NCI-H526 (cell line): Measurements from ENCODE around the gene UNC13A.
"Not testable (repeated sequence)": the region's sequence is repeated elsewhere in the genome, so short reads cannot be mapped to it uniquely, and the experiment has no call there.

Experiments
- DNase-seq, 2 experiments: peaks; one replicate each; lab custom pipeline; 2025; lab: John Stamatoyannopoulos, UW

Gene UNC13A

GRCh38 chr19:17570291-17570690, 117.9 kb downstream of the UNC13A start:
- not testable (repeated sequence) for DNase-seq

- DNase-seq: no peak
Measured at GRCh38 chr19:17567940-17568339, 120.2 kb downstream of the UNC13A start.

DNA sequence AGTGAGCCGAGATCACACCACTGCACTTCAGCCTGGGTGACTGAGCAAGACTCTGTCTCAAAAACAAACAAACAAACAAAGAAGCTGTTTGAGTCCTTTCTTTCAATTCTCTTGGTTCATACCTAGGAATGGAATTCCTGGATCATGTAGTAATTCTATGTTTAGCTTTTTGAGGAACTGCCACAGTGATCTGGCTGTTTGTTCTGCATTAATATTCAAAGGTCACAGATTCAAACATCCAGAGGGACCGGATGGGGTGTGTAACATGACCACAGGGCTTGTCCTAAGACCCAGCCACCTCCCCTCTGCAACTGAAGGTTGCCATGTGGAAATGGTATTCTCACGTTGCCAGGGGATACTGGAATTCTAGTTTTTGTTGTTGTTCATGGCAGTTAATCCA, 122.5 kb downstream of the UNC13A start:
- no peak for DNase-seq

DNA sequence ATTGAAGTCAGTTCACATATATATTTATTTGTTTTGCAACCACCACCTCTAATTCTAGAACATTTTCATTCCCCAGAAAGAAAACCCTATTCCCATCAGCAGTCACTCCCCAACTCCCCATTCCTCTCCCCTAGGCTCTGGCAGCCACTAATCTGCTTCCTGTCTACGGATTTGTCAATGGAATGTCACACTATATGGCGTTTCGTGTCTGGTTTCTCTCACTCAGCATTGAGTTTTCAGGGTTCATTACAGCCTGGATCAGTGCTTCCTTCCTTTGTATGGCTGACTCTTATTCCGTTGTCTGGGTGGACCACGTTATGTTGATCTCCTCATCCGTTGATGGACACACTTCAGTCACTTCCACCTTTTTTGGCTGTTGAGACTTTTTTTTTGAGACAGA, 123.4 kb downstream of the UNC13A start:
- no peak for DNase-seq

GRCh38 chr19:17562561-17562960, 125.6 kb downstream of the UNC13A start:
- no peak for DNase-seq

- no peak for DNase-seq
Measured at GRCh38 chr19:17562097-17562496, 126.1 kb downstream of the UNC13A start.

- no peak for DNase-seq
Measured at GRCh38 chr19:17560205-17560595, 128.0 kb downstream of the UNC13A start.

DNA sequence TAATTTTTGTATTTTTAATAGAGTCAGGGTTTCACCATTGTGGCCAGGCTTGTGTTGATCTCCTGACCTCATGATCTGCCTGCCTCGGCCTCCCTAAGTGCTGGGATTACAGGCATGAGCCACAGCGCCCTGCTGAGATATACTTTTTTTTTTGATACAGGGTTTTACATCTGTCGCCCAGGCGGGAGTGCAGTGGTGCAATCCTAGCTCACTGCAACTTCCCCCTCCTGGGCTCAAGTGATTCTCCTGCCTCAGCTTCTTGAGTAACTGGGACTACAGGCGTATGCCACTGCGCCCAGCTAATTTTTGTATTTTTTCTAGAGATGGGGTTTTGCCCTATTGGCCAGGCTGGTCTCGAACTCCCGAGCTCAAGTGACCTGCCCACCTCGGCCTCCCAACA, 130.7 kb downstream of the UNC13A start:
- DNase-seq: no peak

- no peak for DNase-seq
Measured at GRCh38 chr19:17556995-17557394, 131.2 kb downstream of the UNC13A start.

- peak in 1 of 2 experiments; percentile 25 for DNase-seq
Measured at GRCh38 chr19:17555929-17556813, 132.0 kb downstream of the UNC13A start.

DNA sequence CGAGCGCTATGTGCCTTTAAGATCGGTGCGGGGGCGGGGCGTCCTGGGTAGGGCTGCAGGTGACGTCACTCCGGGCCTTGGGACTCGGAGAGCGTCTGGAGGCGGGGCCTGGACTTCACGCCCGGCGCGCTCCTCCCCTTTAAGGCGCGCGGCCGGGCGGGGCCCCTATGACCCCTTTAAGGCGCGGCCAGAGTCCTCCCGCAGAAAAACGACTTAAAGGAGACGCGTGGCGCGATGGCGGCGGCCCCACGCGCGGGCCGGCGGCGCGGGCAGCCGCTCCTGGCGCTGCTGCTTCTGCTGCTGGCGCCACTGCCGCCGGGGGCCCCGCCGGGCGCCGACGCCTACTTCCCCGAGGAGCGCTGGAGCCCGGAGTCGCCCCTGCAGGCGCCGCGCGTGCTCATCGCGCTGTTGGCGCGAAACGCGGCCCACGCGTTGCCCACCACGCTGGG, 132.7 kb downstream of the UNC13A start, which contains the start of gene COLGALT1:
Gene COLGALT1 (plus strand): TSS at position 170 of the 449 bp plus-strand sequence. CDS start 65 bp downstream, at position 235.
- DNase-seq: peak; percentile 81 to 97

GRCh38 chr19:17554968-17555479, 133.1 kb downstream of the UNC13A start:
- no peak for DNase-seq

GRCh38 chr19:17553256-17553655, 134.9 kb downstream of the UNC13A start:
- DNase-seq: no peak

GRCh38 chr19:17552735-17553134, 135.4 kb downstream of the UNC13A start:
- DNase-seq: not testable (repeated sequence)
